Neural cell (in vitro differentiated cells): ENCODE results near the gene COL23A1. TPM values are rescaled to one million over a fixed set of nuclear protein-coding genes. Genes with fewer than 3 reads are reported as not detected.

ENCODE experiments used
- H2AFZ ChIP-seq: fragments of 200-600, 300-800 bp; sonication (generic), shearing (Covaris generic); 2 replicates; pipeline ENCODE4 v1.6.0; 2014; ENCODE audit warnings: low read depth, mild to moderate bottlenecking, antibody characterized with exemption, low read length, moderate library complexity
- H3F3A ChIP-seq: fragments of 200-600 bp; shearing (Covaris generic); 2 replicates; pipeline ENCODE4 v1.6.1; 2016; ENCODE audit warnings: mild to moderate bottlenecking, moderate library complexity, mixed read lengths, antibody characterized with exemption, low read length; ENCODE audit not compliant: insufficient read depth, poor library complexity, severe bottlenecking
- H3K27ac ChIP-seq: fragments of 200-600, 300-800 bp; sonication (generic), shearing (Covaris generic); 2 replicates; pipeline ENCODE4 v1.5.1; 2014; ENCODE audit warnings: mild to moderate bottlenecking, low read length, moderate library complexity
- H3K27me3 ChIP-seq: fragments of 300-800, 200-600 bp; sonication (generic), shearing (Covaris generic); 2 replicates; pipeline ENCODE4 v1.6.0; 2014; ENCODE audit warnings: mild to moderate bottlenecking, low read depth, low read length, moderate library complexity; ENCODE audit not compliant: insufficient read depth
- H3K36me3 ChIP-seq: fragments of 300-800, 200-600 bp; sonication (generic), shearing (Covaris generic); 2 replicates; pipeline ENCODE4 v1.5.1; 2014; ENCODE audit warnings: mild to moderate bottlenecking, antibody characterized with exemption, low read length, moderate library complexity; ENCODE audit not compliant: insufficient read depth
- H3K4me2 ChIP-seq: fragments of 300-800, 200-600 bp; sonication (generic), shearing (Covaris generic); 2 replicates; pipeline ENCODE4 v1.6.0; 2014; ENCODE audit warnings: mild to moderate bottlenecking, low read length
- H3K4me3 ChIP-seq: fragments of 300-800, 200-600 bp; sonication (generic), shearing (Covaris generic); 2 replicates; pipeline ENCODE4 v1.5.1; 2014; ENCODE audit warnings: mild to moderate bottlenecking, low read length, moderate library complexity
- H3K79me2 ChIP-seq: fragments of 200-600 bp; shearing (Covaris generic); replicated peaks from 2 replicates; pipeline ENCODE4 v1.6.0; 2014; ENCODE audit warnings: mild to moderate bottlenecking, low read length, moderate library complexity; ENCODE audit not compliant: insufficient read depth
- H3K9ac ChIP-seq: fragments of 300-800, 200-600 bp; sonication (generic), shearing (Covaris generic); 2 replicates; pipeline ENCODE4 v1.6.1; 2016; ENCODE audit warnings: mild to moderate bottlenecking, low read length, mixed read lengths
- H3K9me2 ChIP-seq: fragments of 200-600 bp; shearing (Covaris generic); 2 replicates; pipeline ENCODE4 v1.6.1; 2016; ENCODE audit warnings: mild to moderate bottlenecking, low read length, mixed read lengths; ENCODE audit not compliant: insufficient read depth
- H3K9me3 ChIP-seq: fragments of 200-600, 300-800 bp; sonication (generic), shearing (Covaris generic); 2 replicates; pipeline ENCODE4 v1.6.1; 2016; ENCODE audit warnings: mild to moderate bottlenecking, mixed run types, low read length, moderate library complexity, mixed read lengths
- H4K20me1 ChIP-seq: fragments of 200-600 bp; shearing (Covaris generic); 2 replicates; pipeline ENCODE4 v1.6.1; 2016; ENCODE audit warnings: mild to moderate bottlenecking, mixed run types; ENCODE audit not compliant: insufficient read depth
- EP300 ChIP-seq: fragments of 450-650 bp; conservative IDR thresholded peaks from 2 replicates; pipeline ENCODE4 v1.6.1; 2014; ENCODE audit warnings: antibody characterized with exemption, mild to moderate bottlenecking, moderate library complexity; ENCODE audit not compliant: poor library complexity, severe bottlenecking
- EZH2 ChIP-seq: fragments of 200-600, 300-800 bp; shearing (Covaris generic), sonication (generic); IDR thresholded peaks from 2 replicates; pipeline ENCODE4 v1.6.1; 2014; ENCODE audit warnings: antibody characterized with exemption, low read length, borderline replicate concordance, mild to moderate bottlenecking; ENCODE audit not compliant: insufficient read depth, poor library complexity, severe bottlenecking
- MXI1 ChIP-seq: fragments of 450-650 bp; conservative IDR thresholded peaks from 2 replicates; pipeline ENCODE4 v1.6.1; 2014; ENCODE audit warnings: antibody characterized with exemption, mild to moderate bottlenecking; ENCODE audit not compliant: poor library complexity, severe bottlenecking
- POLR2AphosphoS5 ChIP-seq: IDR thresholded peaks from 2 replicates; pipeline ENCODE4 v1.6.1; 2012
- RAD21 ChIP-seq: fragments of 450-650 bp; conservative IDR thresholded peaks from 2 replicates; pipeline ENCODE4 v1.6.1; 2014; ENCODE audit warnings: antibody characterized with exemption, mild to moderate bottlenecking, moderate library complexity
- SMC3 ChIP-seq: fragments of 450-650 bp; conservative IDR thresholded peaks from 2 replicates; pipeline ENCODE4 v1.6.1; 2014; ENCODE audit warnings: antibody characterized with exemption, mild to moderate bottlenecking, moderate library complexity; ENCODE audit not compliant: poor library complexity
- TAF1 ChIP-seq: IDR thresholded peaks from 2 replicates; pipeline ENCODE4 v1.6.1; 2012; ENCODE audit warnings: low read depth
- polyA plus RNA-seq: library from polyadenylated mRNA; depleted of rRNA; stranded (reverse); fragments of >200 nt; gene quantifications from 2 replicates; pipeline ENCODE4 v1.2.3, GENCODE V29; 2014
- TF ChIP-seq, protein P1 (sequence below): IDR thresholded peaks from 2 replicates; pipeline ENCODE4 v1.6.1; 2012; ENCODE audit warnings: borderline replicate concordance
- TF ChIP-seq, protein P2 (sequence below): fragments of 450-650 bp; IDR thresholded peaks from 2 replicates; pipeline ENCODE4 v1.5.1; 2014; ENCODE audit warnings: antibody characterized with exemption, mild to moderate bottlenecking, moderate library complexity; ENCODE audit not compliant: poor library complexity, severe bottlenecking

COL23A1 gene
- polyA plus RNA-seq, 1 donor from 2014 or later, result not detected

DNA sequence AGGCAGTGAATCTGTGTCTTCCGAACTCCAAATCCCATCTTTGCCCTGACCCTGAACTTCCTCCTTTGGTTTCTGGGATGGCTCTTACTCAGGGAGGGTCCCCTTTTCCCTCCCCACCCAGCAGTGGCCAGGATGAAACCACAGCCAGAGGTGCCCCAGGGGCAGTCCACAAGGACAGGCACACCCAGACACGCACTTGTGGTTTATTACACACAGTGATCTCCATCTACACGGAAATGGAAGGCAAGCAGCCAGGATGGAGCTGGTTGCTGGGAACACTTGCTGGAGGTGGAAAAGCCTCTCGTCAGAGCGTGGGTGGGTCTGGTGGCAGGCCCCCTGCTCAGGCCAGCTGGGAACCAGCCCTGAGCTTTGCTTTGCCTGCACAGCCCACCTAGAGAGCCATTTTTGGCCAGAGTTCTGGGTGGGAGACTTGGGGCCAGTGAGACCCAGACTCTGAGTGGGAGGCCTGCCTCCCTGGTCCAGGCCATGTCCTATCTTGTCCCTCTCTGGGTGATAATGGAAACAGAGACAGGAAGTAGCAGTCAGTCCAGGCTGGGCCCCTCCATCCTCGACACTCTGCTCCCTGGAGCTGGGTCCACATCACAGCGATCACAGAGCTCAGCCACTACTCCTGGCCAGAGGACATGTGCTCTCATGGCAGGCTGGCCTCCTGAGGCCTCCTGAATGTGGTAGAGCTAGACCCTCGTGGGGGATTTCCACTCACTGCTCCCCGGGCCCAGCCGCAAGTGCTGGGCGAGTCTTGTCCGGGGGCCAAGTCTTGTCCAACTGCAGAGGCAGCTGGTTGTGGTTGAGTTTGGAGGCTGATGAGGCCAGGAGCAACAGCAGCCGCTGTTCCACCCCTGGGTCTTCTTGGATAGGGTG, 352.5 kb downstream of the COL23A1 start:
- Histone ChIP-seq H3K36me3 (no peaks in the 10 kb centered on the region), H3F3A (no peaks in the 10 kb centered on the region), H4K20me1 (no peaks in the 10 kb centered on the region), H3K9me2 (no peaks in the 10 kb centered on the region), H3K4me3 (no peak overlapping the region), H3K4me2 (no peak overlapping the region), H3K27me3 (no peaks in the 10 kb centered on the region), H3K79me2 (no peaks in the 10 kb centered on the region), H2AFZ (no peak overlapping the region), H3K9me3 (no peaks in the 10 kb centered on the region), H3K27ac (no peak overlapping the region), H3K9ac (no peak overlapping the region)
- TF ChIP-seq SMC3 (no peak), MXI1 (no peak), TAF1 (no peak), POLR2AphosphoS5 (no peak), EP300 (no peak), RAD21 (no peak), EZH2 (no peak)
- TF ChIP-seq, protein P1, sequence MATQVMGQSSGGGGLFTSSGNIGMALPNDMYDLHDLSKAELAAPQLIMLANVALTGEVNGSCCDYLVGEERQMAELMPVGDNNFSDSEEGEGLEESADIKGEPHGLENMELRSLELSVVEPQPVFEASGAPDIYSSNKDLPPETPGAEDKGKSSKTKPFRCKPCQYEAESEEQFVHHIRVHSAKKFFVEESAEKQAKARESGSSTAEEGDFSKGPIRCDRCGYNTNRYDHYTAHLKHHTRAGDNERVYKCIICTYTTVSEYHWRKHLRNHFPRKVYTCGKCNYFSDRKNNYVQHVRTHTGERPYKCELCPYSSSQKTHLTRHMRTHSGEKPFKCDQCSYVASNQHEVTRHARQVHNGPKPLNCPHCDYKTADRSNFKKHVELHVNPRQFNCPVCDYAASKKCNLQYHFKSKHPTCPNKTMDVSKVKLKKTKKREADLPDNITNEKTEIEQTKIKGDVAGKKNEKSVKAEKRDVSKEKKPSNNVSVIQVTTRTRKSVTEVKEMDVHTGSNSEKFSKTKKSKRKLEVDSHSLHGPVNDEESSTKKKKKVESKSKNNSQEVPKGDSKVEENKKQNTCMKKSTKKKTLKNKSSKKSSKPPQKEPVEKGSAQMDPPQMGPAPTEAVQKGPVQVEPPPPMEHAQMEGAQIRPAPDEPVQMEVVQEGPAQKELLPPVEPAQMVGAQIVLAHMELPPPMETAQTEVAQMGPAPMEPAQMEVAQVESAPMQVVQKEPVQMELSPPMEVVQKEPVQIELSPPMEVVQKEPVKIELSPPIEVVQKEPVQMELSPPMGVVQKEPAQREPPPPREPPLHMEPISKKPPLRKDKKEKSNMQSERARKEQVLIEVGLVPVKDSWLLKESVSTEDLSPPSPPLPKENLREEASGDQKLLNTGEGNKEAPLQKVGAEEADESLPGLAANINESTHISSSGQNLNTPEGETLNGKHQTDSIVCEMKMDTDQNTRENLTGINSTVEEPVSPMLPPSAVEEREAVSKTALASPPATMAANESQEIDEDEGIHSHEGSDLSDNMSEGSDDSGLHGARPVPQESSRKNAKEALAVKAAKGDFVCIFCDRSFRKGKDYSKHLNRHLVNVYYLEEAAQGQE, result no peak
- TF ChIP-seq, protein P2, sequence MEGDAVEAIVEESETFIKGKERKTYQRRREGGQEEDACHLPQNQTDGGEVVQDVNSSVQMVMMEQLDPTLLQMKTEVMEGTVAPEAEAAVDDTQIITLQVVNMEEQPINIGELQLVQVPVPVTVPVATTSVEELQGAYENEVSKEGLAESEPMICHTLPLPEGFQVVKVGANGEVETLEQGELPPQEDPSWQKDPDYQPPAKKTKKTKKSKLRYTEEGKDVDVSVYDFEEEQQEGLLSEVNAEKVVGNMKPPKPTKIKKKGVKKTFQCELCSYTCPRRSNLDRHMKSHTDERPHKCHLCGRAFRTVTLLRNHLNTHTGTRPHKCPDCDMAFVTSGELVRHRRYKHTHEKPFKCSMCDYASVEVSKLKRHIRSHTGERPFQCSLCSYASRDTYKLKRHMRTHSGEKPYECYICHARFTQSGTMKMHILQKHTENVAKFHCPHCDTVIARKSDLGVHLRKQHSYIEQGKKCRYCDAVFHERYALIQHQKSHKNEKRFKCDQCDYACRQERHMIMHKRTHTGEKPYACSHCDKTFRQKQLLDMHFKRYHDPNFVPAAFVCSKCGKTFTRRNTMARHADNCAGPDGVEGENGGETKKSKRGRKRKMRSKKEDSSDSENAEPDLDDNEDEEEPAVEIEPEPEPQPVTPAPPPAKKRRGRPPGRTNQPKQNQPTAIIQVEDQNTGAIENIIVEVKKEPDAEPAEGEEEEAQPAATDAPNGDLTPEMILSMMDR, result no peak

DNA sequence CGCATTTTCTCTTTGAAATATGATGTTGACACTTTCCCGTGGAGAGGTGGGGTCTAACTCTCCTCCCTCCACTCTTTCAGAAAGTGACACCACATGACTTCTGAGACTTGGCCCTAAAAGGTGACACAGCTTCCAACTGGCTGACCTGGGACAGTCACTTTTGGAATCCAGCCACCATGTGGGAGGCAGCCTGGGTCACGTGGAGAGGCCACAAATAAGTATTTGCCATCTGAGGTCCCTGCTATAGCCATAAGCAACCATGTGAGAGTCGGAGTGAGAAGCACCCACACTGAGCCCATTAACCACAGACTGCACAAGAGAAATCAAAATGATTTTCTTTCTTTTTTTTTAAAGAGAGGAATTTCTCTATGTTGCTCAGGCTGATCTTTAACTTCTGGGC, 353.5 kb downstream of the COL23A1 start:
- H3K9ac ChIP-seq, result no peak overlapping the region
- H3K27ac ChIP-seq, result no peak overlapping the region
- no peaks in the 10 kb centered on the region for H3K9me2 ChIP-seq
- no peak overlapping the region for H3K4me2 ChIP-seq
- H3K4me3 ChIP-seq, result no peak overlapping the region
- no peaks in the 10 kb centered on the region for H4K20me1 ChIP-seq
- H3K79me2 ChIP-seq, result peaks cover under 1% of the 10 kb centered on the region
- no peak for TF ChIP-seq TAF1
- TF ChIP-seq SMC3, result no peak
- TF ChIP-seq EZH2, result no peak
- TF ChIP-seq, protein P1, result no peak
- no peak for TF ChIP-seq MXI1
- TF ChIP-seq, protein P2, result no peak
- no peak for TF ChIP-seq RAD21
- no peak for TF ChIP-seq POLR2AphosphoS5
- TF ChIP-seq EP300, result no peak
- H3K27me3 ChIP-seq, result no peaks in the 10 kb centered on the region
- no peaks in the 10 kb centered on the region for H3K36me3 ChIP-seq
- H3F3A ChIP-seq, result no peaks in the 10 kb centered on the region
- H3K9me3 ChIP-seq, result no peaks in the 10 kb centered on the region
- no peak overlapping the region for H2AFZ ChIP-seq
